ENCODE results near the gene RBM33.

Gene RBM33

DNA sequence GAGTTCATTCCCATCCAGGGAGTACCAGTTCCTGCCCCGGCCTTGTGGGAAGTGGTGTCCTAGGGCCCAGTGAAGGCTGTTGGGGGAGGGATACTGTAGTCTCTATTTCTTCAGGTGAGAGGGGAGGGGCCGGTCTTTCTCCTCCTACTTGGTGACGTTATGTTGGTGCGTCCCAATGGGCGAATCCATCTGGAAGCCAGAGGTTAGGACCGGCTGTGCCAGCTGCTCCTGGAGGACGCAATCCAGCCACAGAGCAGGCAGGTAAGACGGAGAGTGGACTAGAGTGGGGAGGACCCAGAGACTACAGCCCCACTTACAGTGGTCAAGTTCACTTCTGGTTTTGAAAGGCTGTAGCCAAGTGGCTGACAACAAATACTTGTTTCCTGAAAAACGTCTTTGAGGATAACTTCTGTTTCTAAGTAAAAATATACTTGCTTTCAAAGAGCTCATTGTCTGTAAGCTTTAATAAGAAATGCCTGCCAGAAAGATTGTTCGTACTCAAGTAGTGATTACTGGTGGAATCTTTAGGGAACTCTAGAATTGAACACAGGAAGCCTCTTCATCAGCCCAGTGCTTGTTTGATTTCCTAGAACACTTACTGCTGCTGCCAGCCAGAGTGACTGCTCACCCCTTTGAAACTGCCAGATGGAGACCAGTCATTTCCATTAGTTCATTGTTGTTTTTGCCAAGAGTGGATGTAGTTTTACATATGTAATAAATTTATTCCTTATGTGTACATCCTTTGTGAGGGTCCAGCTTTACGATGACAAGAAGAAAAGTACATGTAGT lies 25.4 kb downstream of the RBM33 start:
- TF ChIP-seq, protein P1, sequence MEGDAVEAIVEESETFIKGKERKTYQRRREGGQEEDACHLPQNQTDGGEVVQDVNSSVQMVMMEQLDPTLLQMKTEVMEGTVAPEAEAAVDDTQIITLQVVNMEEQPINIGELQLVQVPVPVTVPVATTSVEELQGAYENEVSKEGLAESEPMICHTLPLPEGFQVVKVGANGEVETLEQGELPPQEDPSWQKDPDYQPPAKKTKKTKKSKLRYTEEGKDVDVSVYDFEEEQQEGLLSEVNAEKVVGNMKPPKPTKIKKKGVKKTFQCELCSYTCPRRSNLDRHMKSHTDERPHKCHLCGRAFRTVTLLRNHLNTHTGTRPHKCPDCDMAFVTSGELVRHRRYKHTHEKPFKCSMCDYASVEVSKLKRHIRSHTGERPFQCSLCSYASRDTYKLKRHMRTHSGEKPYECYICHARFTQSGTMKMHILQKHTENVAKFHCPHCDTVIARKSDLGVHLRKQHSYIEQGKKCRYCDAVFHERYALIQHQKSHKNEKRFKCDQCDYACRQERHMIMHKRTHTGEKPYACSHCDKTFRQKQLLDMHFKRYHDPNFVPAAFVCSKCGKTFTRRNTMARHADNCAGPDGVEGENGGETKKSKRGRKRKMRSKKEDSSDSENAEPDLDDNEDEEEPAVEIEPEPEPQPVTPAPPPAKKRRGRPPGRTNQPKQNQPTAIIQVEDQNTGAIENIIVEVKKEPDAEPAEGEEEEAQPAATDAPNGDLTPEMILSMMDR (IDR thresholded peaks at IDR 0.05; ENCODE audit: insufficient read depth, missing control alignments) = no peak
- FAIRE-seq (no peak), DNase-seq (ENCODE audit: insufficient read length, low spot score) (no peak)

DNA sequence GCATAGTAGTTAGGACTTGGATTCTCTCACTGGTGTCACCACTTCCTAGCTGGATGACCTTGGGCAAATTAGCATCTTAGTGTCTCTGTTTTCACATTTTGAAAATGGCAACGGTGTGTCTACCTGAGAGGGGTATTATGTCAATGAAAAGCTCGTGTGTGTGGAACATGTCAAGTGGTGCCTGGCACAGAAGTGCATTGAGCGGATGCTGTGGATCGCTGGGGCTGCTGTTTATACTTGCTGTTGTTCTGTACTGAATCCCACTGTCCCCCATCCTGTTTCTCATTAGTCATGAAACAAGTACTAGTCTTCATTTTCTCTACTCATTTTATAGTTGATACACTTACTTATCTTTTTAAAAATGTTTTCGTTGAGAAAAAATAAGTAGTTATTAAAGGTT lies 26.1 kb downstream of the RBM33 start:
- FAIRE-seq (no peak), DNase-seq (ENCODE audit: insufficient read length, low spot score) (no peak)
- TF ChIP-seq, protein P1 (IDR thresholded peaks at IDR 0.05; ENCODE audit: insufficient read depth, missing control alignments) = no peak

DNA sequence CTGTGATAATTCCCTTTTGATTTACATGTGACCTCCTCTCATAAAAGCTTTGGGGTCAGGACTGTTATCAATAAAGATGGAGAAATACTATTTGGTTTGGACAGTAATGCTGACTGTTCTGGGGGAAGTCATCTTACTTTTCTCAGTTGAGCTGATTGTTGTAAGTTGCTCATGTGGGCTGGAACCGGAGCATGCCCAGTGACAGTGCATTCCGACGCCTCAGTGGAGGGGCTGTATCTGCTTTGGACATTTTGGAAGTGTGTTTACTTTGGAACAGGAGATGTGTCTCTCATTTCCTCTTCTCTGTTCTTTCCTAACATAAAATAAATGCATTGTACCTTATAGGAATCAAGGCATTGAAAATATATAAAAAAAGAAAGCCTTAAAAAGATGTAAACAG lies 30.1 kb downstream of the RBM33 start:
- DNase-seq (ENCODE audit: insufficient read length, low spot score) (no peak), FAIRE-seq (no peak)
- TF ChIP-seq, protein P1 (IDR thresholded peaks at IDR 0.05; ENCODE audit: insufficient read depth, missing control alignments) = no peak

DNA sequence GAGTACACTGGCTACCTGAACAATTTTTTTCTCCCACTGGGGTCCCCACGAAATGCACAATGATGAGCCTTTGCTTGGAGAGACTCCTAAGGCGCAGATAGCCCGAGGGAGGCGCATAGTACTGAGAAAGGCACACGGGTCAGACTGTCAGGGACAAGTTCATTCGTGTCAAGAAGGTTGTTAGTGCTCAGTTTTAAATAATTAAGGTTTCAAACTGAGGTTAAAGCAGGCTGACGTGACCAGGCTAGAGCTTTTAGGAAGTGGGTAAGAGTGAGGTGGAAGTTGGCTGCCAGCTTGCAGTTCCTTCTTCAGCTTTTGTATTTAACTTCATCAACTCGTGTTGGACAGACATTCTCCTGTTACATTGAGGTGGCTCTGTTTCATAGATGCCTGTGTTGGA lies 31.6 kb downstream of the RBM33 start:
- DNase-seq (ENCODE audit: insufficient read length, low spot score) (no peak), FAIRE-seq (no peak)
- TF ChIP-seq, protein P1 (IDR thresholded peaks at IDR 0.05; ENCODE audit: insufficient read depth, missing control alignments) = no peak

DNA sequence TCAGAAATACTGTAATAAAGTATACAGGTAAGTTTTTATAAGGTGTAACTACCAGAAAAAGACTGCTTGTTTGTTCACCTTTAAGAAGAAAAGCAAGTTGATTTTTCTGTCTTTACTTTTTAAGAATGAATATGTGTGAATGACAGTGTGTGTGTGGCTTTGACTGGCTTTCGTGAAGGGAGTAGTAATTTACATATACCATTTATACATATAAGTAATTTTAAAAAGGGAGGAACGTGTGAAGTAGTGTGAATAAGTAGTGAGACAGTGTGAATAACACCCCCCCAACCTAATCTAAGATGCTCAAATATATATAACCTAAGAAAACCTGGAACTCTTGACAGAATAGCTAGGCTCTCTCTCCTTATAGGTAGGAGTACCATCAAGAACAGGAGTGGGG lies 33.2 kb downstream of the RBM33 start:
- DNase-seq (ENCODE audit: insufficient read length, low spot score) (no peak), FAIRE-seq (no peak)
- TF ChIP-seq, protein P1 (IDR thresholded peaks at IDR 0.05; ENCODE audit: insufficient read depth, missing control alignments) = no peak

DNA sequence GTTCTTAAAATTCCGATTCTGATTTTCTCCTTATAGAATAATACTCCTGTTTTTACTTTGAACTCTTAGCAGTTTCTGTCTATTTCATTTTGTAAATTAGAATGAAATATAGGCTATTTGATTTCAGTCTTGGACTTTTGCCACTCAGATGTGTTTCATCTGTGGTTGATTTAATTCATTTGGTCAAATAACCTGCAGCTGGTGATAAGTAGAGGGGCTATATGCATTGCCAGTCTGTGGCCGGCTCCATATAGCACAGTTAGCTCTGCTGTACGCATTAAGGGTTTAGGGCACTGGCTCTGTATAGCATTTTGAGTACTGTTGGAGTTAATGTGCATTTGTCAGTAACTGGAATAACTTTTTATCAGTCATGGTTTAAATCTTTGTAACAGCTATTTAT lies 35.7 kb downstream of the RBM33 start:
- no peak for DNase-seq (ENCODE audit: insufficient read length, low spot score)
- TF ChIP-seq, protein P1 (IDR thresholded peaks at IDR 0.05; ENCODE audit: insufficient read depth, missing control alignments) = no peak
- no peak for FAIRE-seq

DNA sequence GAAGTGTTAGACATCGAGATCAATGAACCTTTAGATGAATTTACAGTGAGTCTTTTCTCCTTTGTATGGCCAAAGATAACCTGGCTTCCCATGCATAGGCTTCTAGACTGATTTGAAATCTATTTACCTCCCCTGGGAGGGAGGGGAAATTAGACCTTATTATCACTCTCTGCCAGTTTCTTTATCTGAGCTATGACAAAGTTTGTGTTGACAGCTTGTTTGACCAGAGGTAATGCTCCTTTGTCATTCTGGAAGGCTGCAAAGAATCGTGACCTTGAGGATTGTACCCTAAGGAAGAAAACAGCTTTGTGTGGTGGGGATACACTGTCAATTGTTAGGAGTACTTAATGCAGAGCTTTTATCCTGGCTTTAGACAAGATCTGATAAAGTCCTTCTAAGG lies 36.4 kb downstream of the RBM33 start:
- DNase-seq (ENCODE audit: insufficient read length, low spot score) (peak; percentile 34), FAIRE-seq (no peak)
- TF ChIP-seq, protein P1 (IDR thresholded peaks at IDR 0.05; ENCODE audit: insufficient read depth, missing control alignments) = no peak

Data from D721Med (cell line).